ENCODE results near the gene L3MBTL4.
A peak's percentile ranks its signal among the peaks of the same experiment; 100 is the strongest.
"Not testable (repeated sequence)": the region's sequence is repeated elsewhere in the genome, so short reads cannot be mapped to it uniquely, and the experiment has no call there.

L3MBTL4 gene

DNA sequence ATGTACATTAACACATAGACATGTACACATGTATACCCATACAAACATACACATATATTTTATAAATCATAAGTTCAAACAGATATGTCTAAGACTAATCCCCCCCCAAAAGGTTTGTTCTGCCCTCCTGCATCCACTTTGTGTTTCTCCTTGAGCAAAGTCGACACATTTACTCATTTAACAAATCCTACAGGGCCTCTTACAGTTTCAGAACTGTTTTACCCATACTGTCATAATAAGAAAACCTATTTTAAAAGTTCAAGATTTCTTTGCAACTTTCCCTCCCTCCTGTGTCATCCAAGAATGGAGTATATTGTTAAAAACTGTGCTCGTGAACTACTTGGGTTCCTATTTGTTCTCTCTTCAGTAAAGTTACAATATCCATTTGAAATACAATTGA is 166.7 kb downstream of the L3MBTL4 start:
- DNase-seq, result no peak

DNA sequence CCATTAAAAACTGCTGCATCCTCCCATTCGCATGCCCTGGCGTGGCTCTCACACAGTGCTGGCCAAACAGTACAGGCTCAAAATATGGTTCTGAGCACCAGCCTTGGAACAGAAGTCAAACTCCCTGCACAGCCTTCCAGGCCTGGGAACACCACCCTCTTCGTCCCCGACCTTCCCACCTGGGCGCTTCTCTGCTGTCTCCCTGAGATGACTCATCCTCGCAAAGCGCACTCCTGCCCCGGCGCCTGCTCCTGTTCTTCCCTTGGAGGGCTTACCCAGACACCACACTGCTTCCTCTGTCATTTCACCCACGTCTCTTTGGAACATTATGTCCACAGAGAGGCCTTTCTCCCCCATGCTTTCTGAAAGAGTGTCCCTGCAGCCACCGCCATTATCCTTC is 172.7 kb downstream of the L3MBTL4 start:
- no peak for DNase-seq

GRCh38 chr18:6239716-6240115 is 175.0 kb downstream of the L3MBTL4 start:
- DNase-seq, result no peak

GRCh38 chr18:6236258-6236657 is 178.5 kb downstream of the L3MBTL4 start:
- DNase-seq, result no peak

DNA sequence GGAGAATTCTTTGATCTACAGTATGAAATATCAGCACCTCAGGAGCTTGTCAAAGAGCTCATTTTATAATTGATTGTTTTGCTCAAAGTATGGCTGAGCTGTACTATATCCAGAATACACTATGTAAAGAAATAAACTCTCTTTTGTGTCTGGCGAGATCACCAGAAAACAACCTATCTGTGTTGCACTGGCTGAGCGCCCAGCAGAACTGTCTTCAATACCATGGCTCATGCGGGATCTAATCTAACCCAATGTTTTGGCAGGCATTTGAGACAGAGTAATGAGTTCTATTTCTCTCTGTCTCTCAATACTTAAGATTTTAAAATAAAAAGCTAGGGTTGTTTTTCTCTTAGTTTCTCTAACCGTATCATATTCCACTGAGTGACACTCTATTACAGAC is 192.4 kb downstream of the L3MBTL4 start:
- DNase-seq, result no peak

DNA sequence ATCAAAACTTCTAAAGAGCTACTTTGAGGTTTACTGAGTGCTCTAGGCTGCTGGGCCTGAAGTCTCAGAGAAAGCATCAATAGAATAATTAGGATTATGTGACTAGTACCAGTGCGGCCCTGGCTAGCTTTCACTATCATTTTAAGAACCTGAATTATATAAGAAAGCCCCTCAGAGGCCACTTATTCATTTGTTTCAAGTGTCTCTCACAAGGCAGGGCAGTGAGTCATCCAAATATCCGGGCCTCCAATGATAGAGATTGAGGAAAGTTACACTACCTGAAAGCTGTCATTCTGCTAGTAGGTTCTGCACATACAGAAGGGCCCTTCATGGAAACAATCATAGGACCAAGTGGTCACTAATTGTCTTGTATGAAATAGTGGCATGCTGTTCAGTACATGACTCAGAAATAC is 193.1 kb downstream of the L3MBTL4 start:
- DNase-seq, result no peak

DNA sequence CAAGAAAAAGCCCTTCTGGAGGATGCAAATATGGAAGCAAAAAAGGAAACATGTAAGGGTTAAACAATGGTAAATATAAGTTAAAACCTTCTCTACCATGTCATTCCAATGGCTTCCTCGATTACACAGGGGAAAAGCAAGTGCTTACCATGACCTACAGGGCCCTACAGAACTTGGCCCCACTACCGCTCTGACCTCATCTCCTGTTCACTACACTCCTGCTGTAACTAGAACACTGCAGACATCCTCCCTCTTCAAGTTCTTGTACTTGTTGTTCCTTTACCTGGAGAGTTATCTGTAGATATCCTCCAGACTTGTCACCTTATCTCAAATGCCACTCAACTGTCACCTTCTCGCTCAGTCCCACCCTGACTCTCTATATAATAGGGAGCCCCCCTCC is 194.6 kb downstream of the L3MBTL4 start:
- DNase-seq, result no peak

- DNase-seq, result peak in 1 of 2 donors; percentile 10
Observed at GRCh38 chr18:6219116-6219717, 195.5 kb downstream of the L3MBTL4 start.

GRCh38 chr18:6215888-6216287 is 198.8 kb downstream of the L3MBTL4 start:
- no peak for DNase-seq

GRCh38 chr18:6211174-6211504 is 203.6 kb downstream of the L3MBTL4 start:
- DNase-seq, result no peak

GRCh38 chr18:6210349-6211173 is 204.2 kb downstream of the L3MBTL4 start:
- DNase-seq, result no peak

DNA sequence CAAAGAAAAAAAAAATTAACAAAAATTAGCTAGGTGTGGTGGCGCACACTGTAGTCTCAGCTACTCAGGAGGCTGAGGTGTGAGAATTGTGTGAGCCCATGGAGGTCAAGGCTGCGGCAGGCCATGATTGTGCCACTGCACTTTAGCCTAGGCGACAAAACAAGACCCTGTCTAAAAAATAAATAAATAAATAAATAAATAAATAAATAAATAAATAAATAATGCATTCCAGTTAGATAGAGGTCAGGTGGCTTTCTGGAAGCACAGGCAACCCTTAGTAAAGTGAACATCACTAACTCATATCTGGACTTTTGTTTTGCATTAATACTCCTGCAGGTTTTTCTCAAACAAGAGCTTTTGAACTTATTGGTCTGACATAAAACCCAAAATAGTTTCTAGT is 206.8 kb downstream of the L3MBTL4 start:
- DNase-seq, result no peak

DNA sequence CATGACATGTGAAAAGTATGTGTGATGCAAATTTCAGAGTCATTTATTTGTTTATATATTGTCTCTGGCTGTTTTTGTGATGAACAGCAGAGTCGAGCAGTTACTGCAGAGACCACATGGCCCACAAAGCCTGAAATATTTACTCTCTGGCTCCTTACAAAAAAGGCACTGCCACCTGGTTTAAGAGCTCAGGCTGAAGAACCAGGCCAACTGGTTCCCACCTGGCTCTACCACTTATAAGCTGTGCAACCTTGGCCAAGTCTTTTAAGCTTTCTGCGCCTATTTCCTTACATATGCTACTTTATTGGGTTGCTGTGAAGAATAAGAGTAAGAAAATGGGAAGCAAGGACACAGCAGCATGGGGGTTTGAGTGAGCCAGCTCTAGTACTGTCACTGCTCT is 207.6 kb downstream of the L3MBTL4 start:
- no peak for DNase-seq

- no peak for DNase-seq
Observed at GRCh38 chr18:6205706-6206105, 209.0 kb downstream of the L3MBTL4 start.

- DNase-seq, result no peak
Observed at GRCh38 chr18:6204476-6204875, 210.2 kb downstream of the L3MBTL4 start.

GRCh38 chr18:6203791-6204190 is 210.9 kb downstream of the L3MBTL4 start:
- no peak for DNase-seq

- no peak for DNase-seq
Observed at GRCh38 chr18:6202861-6203260, 211.8 kb downstream of the L3MBTL4 start.

DNA sequence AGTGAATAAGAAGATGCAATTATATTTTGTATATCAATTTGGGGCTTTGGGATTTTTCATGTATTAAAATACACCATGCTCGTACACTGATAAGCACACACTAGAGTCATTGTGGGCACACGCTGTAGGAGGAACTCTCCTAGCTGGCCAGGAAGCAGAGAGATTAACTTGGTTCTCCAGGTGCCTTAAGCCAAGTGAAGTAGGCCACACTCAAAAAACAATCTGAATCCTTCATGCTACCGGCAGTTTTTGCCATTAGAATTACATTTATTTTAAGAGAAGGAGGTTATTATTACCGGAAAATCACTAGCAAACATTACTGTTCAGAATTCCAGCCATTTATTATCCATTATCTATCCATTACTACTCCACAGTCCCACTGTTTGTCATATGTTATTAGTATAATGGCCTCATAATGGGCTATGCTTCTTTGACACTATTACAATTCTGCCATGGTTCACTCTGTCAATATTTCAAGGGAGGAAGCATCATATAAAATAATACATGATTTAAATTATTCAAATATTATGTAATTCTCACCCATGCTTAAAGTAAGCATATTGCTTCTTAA is 214.4 kb downstream of the L3MBTL4 start:
- DNase-seq, result no peak

GRCh38 chr18:6199777-6200176 is 214.9 kb downstream of the L3MBTL4 start:
- DNase-seq, result no peak

DNA sequence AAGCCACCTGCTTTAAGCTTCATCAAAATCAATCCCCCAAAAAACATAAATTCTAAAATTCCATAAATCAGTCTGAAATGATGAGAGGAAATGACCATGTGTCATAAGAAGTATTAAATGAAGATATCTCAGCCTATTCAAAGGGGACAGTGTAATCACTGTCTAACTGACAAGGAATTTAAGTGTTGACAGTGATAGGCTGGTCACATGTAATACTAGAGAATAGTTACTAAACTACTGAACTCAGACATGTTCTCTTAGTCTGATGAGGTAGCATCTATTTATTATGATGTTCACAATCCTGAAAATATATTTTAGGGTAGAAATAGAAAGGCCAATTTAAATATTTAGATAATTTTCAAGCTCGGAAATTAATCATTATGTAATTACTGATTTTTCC is 216.1 kb downstream of the L3MBTL4 start:
- DNase-seq, result no peak

- DNase-seq, result no peak
Observed at GRCh38 chr18:6194640-6195039, 220.1 kb downstream of the L3MBTL4 start.

DNA sequence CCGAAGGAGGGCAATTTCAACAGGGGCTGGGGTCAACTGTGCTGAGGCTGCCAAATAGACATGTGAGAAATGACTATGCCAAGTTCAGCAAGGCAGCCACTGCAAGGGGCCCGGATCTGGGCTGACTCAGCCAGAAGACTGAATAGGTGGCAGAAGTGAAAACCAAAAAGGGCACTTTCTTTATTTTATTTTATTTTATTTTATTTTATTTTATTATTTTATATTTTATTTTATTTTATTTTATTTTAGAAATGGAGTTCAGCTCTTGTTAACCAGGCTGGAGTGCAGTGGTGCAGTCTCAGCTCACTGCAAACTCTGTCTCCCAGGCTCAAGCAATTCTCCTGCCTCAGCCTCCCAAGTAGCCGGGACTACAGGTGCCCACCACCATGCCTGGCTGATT is 228.9 kb downstream of the L3MBTL4 start:
- DNase-seq, result not testable (repeated sequence)

GRCh38 chr18:6174983-6175745 is 239.5 kb downstream of the L3MBTL4 start:
- DNase-seq, result no peak

GRCh38 chr18:6170604-6171003 is 244.1 kb downstream of the L3MBTL4 start:
- DNase-seq, result no peak

All from stimulated activated CD4-positive, alpha-beta T cell treated with anti-CD3 and anti-CD28 coated beads, Interleukin-2, amount 100 ng/mL, for 24 hours (primary cell).